HCT116 (cell line): Measurements from ENCODE around the gene DCDC2.

Experiments
- CTCF ChIP-seq, 3 experiments: fragments of 200-600 bp in 1 of 3; sonication (generic) in 1 of 3; IDR thresholded peaks in 2 of 3; conservative IDR thresholded peaks in 1 of 3; 2 replicates each; pipeline ENCODE4 v1.5.1; 2012 to 2017; ENCODE audit warnings: low read depth in 2 of 3, low read length in 2 of 3, antibody characterized with exemption in 1 of 3, borderline replicate concordance in 1 of 3, control low read depth in 1 of 3, mild to moderate bottlenecking in 1 of 3, mixed read lengths in 1 of 3, mixed run types in 1 of 3, moderate library complexity in 1 of 3; ENCODE audit not compliant: insufficient read depth in 1 of 3
- POLR2A ChIP-seq: IDR thresholded peaks from 2 replicates; pipeline ENCODE4 v1.7.0; 2011; ENCODE audit warnings: borderline replicate concordance; ENCODE audit not compliant: insufficient read depth, insufficient read length; ENCODE audit errors: extremely low read depth

- TF ChIP-seq POLR2A = no peak
- TF ChIP-seq CTCF (IDR thresholded peaks at IDR 0.05 in 2 of 3, conservative IDR thresholded peaks at IDR 0.05 in 1 of 3; ENCODE audit: borderline replicate concordance in 1 of 3, insufficient read depth in 1 of 3, low read depth in 2 of 3, low read length in 2 of 3) = no peak
These were observed 31.9 kb downstream of the DCDC2 start for GRCh38 chr6:24325978-24326377.
